Mesodermal cell (in vitro differentiated cells): Measurements from ENCODE around the gene ANKLE2.

ENCODE experiments used
- H3K27ac ChIP-seq: 2 replicates; pipeline ENCODE4 v1.7.0; 2013; ENCODE audit warnings: mild to moderate bottlenecking, low read depth, low read length, moderate library complexity; ENCODE audit not compliant: severe bottlenecking
- H3K36me3 ChIP-seq: 2 replicates; pipeline ENCODE4 v1.7.1; 2013; ENCODE audit warnings: mild to moderate bottlenecking, low read length, moderate library complexity; ENCODE audit not compliant: control insufficient read depth, insufficient read depth
- H3K4me1 ChIP-seq: one replicate; pipeline ENCODE4 v1.7.1; 2013; ENCODE audit warnings: mild to moderate bottlenecking, low read length; ENCODE audit not compliant: insufficient read depth, control insufficient read depth, poor library complexity, severe bottlenecking
- H3K4me3 ChIP-seq: 2 replicates; pipeline ENCODE4 v1.7.0; 2013; ENCODE audit warnings: low read length, control low read depth, mild to moderate bottlenecking; ENCODE audit not compliant: insufficient read depth, poor library complexity, severe bottlenecking; ENCODE audit errors: extremely low read depth
- H3K9me3 ChIP-seq: 2 replicates; pipeline ENCODE4 v1.7.1; 2013; ENCODE audit warnings: mild to moderate bottlenecking, low read length, moderate library complexity; ENCODE audit not compliant: control insufficient read depth
- WGBS, 2 experiments: methylation state at CpG; one replicate each; pipeline ENCODE4 v1.1.5; 2013; ENCODE audit warnings: missing lambda C conversion rate in 2 of 2; ENCODE audit not compliant: insufficient coverage in 2 of 2; 5-methylcytosine and 5-hydroxymethylcytosine counted together

ANKLE2 gene

DNA sequence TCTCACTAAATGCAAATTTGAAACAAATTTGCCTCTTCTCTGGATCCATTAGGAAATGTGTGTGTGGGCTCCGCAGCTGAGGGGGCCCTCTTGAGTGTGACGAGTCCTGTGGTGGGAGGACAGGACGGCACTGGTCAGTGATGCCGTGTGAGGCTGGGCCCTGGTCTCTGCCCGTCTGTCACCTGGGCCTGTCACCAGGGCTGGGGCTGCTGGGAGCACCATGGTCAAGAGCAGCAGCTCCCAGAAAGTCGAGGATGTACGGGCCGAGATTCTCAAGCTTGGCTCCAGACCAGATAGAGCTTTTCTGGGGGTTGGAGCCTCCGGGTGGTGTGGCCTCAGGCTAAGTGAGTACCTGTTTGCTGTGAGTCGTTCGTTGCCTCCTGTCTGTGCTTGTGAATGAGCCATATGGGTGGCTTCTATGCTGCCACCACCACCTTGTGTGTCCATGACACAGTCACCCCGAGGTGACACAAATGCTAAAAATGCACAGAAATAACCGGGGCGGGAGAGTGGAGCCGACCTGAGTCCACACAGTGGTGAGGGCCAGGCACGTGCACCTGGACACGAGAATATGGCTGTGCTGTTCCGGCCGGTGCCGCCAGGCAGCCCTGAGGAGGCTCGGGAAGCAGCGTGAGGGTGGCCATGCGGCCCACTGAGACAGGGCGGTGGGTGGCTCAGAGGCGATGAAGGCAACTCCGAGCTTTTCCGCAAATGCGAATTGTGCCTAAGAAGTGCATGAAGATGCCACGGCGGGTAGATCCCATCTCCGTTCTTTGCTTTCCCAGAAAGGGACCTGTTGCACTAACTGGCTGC, 42.3 kb downstream of the ANKLE2 start:
- Histone ChIP-seq H3K9me3 (no peaks in the 10 kb centered on the region), H3K4me1 (no peaks in the 10 kb centered on the region), H3K27ac (no peak overlapping the region), H3K36me3 (peaks cover 87% of the 10 kb centered on the region), H3K4me3 (no peak overlapping the region)
- 94 to 95% methylated on average over 30 to 31 of the region's 31 CpGs for whole genome bisulfite sequencing, 2 experiments

DNA sequence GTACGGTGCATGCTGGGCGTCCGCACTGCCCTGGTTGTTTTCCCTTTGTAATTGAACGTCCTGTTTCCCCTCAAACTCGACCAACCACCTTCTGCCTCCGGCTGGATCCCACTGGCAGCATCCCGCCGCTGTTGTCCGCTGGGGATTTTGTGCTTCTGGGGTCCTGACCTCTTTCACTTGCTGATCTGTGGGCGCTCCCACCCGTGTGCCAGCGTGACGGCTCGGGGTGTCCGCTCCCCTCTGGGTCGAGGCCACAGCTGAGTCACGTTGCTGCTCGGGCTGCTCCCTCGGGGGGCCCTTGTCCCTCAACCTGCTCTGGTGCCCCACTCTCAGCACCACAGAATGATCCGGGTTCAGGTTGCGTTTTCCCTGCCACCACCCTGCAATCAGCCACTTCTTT, 43.0 kb downstream of the ANKLE2 start:
- no peak overlapping the region for H3K4me3 ChIP-seq
- H3K27ac ChIP-seq: no peak overlapping the region
- 94 to 97% methylated on average over 19 to 20 of the region's 21 CpGs for WGBS, 2 experiments
- H3K9me3 ChIP-seq: no peaks in the 10 kb centered on the region
- no peaks in the 10 kb centered on the region for H3K4me1 ChIP-seq
- peaks cover 86% of the 10 kb centered on the region for H3K36me3 ChIP-seq

DNA sequence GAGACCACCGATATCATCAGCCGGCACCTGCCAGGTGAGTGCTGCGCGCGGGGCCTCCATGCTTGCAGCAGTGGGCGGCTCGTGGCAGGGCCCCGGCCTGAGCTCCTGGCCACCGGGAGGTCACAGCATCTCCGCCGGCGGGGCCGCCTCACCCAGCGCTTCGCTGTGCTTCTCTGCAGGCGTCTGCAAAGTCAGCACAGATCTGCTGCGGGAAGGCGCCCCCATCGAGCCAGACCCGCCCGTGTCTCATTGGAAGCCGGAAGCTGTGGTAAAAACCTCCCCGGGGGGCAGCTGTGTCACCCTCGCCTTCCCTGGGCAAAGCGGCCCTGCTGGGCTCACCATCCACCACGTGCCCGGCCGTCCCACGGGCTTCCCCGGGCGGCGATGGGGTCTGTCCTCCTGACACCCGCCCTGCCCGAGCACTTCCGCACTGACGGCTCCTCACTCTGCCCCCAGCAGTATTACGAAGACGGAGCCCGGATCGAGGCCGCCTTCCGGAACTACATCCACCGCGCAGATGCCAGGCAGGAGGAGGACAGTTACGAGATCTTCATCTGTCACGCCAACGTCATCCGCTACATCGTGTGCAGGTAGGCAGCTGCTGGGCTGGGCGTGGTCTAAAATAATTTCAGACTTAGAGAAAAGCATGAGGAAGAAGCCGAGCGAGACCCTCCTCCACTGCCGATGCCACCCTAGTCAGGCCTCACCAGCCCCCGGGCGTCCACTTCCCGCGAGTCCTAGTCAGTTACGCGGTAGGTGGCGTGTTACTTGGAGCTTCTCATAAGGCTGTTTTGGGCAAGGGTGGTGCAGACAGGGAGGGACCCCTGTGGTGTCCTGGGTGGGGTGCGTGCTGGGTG, 43.9 kb downstream of the ANKLE2 start:
- no peaks in the 10 kb centered on the region for H3K9me3 ChIP-seq
- no peak overlapping the region for H3K27ac ChIP-seq
- peaks cover 79% of the 10 kb centered on the region for H3K36me3 ChIP-seq
- 96 to 97% methylated on average over 54 to 60 of the region's 61 CpGs for WGBS, 2 experiments
- H3K4me1 ChIP-seq: no peaks in the 10 kb centered on the region
- H3K4me3 ChIP-seq: no peak overlapping the region

DNA sequence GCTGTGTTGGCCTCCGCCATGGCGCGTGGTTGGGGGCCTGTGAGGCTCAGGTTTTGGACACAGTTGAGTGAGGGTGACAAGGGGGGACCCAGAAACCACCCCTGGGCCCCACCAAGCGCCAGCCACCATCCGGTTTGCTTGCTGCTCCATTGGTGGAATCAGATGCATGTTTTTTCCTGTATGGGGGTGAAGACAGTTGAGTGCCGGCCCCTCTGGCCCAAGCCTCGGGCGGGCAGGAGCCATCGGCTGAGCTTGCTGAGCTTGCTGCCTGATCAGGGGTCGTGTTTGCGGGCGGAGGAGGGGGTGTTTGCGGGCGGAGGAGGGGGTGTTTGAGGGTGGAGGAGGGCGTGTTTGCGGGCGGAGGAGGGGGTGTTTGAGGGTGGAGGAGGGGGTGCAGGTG, 44.6 kb downstream of the ANKLE2 start:
- H3K4me3 ChIP-seq: no peak overlapping the region
- H3K4me1 ChIP-seq: no peaks in the 10 kb centered on the region
- no peak overlapping the region for H3K27ac ChIP-seq
- no peaks in the 10 kb centered on the region for H3K9me3 ChIP-seq
- 86 to 93% methylated on average over 8 to 11 of the region's 17 CpGs for WGBS, 2 experiments
- peaks cover 76% of the 10 kb centered on the region for H3K36me3 ChIP-seq

DNA sequence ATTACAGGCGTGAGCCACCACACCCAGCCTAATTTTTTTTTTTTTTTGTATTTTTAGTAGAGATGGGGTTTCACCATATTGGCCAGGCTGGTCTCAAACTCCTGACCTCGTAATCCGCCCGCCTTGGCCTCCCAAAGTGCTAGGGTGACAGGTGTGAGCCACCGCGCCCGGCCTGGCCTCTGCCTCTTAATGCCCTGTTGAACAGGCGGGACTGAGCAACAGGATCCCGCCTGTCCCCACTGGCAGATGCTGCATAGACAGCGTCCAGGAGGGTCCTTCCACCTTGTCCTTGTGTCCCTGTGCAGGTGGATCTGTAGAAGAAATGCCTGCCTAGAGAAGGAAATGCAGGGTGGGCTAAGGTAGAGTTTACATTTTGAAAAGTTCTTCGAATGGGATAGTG, 45.3 kb downstream of the ANKLE2 start:
- H3K4me1 ChIP-seq: no peaks in the 10 kb centered on the region
- no peaks in the 10 kb centered on the region for H3K9me3 ChIP-seq
- H3K36me3 ChIP-seq: peaks cover 70% of the 10 kb centered on the region
- H3K4me3 ChIP-seq: no peak overlapping the region
- WGBS, 2 experiments: 84 to 89% methylated on average over 10 of the region's 11 CpGs
- no peak overlapping the region for H3K27ac ChIP-seq

DNA sequence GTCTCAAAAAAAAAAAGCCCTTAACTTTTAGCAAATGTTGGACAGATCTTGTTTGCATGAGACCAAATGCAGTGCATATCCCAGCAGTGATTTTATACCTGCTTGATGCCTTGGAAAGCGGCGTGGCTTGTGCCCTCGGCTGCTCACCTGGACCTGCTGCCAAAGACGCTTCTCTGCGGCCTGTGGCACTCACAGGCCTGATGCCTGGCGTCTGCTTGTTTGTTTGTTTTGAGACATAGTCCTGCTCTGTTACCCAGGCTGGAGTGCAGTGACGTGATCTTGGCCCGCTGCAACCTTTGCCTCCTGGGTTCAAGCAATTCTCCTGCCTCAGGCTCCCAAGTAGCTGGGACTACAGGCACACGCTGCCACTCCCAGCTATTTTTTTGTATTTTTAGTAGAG, 45.8 kb downstream of the ANKLE2 start:
- H3K4me1 ChIP-seq: no peaks in the 10 kb centered on the region
- 89% methylated on average over 8 to 9 of the region's 9 CpGs for WGBS, 2 experiments
- peaks cover 65% of the 10 kb centered on the region for H3K36me3 ChIP-seq
- no peak overlapping the region for H3K27ac ChIP-seq
- no peak overlapping the region for H3K4me3 ChIP-seq
- H3K9me3 ChIP-seq: no peaks in the 10 kb centered on the region

DNA sequence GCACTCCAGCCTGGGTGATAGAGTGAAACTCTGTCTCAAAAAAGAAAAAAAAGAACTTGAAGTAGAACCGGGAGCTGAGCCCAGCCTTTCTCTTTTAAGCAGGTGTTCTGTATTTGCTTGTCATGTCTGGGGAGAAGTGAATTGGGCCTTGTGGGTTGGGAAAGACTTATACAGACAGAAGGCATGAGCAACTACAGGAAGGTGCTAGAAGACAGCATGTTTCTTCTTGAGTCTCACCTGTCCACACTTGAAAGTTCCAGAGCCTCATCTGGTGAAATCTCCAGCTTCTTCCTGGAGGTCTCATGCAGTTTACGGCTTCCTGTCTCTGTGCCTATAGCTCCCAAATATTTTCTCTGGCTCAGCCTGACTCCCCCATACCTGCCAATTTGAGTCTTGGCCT, 48.5 kb downstream of the ANKLE2 start:
- H3K27ac ChIP-seq: no peak overlapping the region
- H3K4me1 ChIP-seq: no peaks in the 10 kb centered on the region
- no peaks in the 10 kb centered on the region for H3K9me3 ChIP-seq
- WGBS, 2 experiments: 100% methylated on average over 2 of the region's 2 CpGs
- H3K4me3 ChIP-seq: no peak overlapping the region
- peaks cover 46% of the 10 kb centered on the region for H3K36me3 ChIP-seq

DNA sequence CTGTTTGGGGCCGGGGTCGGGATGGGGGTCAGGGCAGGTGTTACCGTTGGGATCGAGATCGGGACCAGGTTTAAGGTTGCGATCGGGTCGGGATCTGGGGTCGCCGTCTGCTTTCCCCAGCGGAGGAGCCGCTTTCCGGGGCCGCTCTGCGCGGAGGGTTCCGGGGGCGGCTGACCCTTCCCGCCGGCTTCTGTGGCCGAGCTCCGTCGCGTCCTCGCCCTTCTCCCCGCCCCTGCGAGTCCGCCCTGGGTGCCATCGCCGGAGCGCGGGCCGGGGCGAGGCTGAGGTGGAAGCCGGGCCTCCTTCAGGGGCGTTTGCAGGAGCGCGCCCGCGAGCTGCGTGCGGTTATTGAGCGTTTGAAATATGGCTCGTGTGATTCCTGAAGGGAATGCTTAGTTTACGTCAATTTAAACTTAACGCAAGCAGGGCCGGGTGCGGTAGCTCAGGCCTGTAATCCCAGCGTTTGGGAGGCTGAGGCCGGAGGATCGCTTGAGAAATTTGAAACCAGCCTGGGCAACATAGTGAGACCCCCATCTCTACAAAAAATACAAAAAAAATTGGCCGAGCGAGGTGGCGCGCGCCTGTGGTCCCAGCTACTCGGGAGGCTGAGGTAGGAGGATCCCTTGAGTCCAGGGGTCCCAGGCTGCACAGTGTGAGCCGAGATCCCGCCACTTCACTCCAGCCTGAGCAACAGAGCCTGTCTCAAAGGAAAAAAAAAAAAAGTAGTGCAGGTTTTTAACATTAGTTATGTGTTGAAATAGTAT, 50.4 kb downstream of the ANKLE2 start:
- 5% methylated on average over 48 to 50 of the region's 59 CpGs for WGBS, 2 experiments
- Histone ChIP-seq H3K27ac (no peak overlapping the region), H3K4me1 (no peaks in the 10 kb centered on the region), H3K36me3 (peaks cover 33% of the 10 kb centered on the region), H3K9me3 (no peaks in the 10 kb centered on the region), H3K4me3 (peak overlapping the region; percentile 75)

DNA sequence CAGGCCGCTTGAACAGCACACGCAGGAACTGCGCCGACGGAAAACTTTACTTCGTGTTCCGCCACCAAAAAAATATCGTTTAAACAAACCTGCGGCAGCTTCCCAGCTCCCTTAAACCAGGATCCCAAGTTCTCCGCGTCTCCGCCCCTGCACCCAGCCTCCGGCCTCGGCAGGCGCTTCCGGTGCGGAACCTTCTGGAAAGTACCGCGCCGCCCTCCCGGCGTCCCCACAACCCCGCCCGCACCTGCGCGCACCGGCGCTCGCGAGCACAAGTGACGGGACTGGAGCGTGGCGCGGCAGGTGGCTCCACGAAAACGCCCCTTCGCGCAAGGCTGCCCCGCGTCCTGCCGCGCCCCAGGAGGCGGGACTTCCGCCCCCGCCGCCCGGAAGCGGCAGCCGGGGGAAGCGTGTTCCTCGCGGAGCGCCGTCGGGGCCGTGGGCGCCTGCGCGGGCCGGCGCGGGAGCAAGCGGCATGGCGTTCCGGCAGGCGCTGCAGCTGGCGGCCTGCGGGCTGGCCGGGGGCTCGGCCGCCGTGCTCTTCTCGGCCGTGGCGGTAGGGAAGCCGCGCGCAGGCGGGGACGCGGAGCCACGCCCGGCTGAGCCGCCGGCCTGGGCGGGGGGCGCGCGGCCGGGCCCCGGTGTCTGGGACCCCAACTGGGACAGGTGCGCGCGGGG, 51.1 kb downstream of the ANKLE2 start, which contains the start of gene PGAM5:
PGAM5 (plus strand) TSS at position 438 of the 675 bp plus-strand sequence; CDS start at position 473, 35 bp downstream.
- Histone ChIP-seq H3K4me1 (no peaks in the 10 kb centered on the region), H3K27ac (peak within 1 kb of the TSS; percentile 60), H3K9me3 (no peaks in the 10 kb centered on the region), H3K36me3 (peaks cover 31% of the 10 kb centered on the region), H3K4me3 (peak within 1 kb of the TSS; percentile 75)
- WGBS, 2 experiments: 0% methylated on average over 78 to 84 of the region's 94 CpGs

DNA sequence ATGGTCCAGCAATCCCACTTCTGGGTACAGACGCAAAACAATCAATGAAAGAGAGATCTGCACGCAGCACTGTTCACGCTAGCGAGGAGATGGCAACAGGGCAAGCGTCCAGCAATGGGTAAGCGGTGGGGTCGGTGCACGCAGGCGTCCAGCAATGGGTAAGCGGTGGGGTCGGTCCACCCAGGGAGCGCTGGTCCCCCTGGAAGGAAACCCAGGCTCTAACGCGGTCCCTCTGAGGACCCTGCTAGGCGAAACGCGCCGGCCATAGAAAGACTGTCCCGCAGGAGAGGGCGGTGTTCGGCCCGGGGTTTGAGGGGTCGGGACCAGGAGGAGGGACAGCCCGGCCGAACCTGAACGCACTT, 51.6 kb downstream of the ANKLE2 start:
- Histone ChIP-seq H3K4me1 (no peaks in the 10 kb centered on the region), H3K36me3 (peaks cover 29% of the 10 kb centered on the region), H3K27ac (peak overlapping the region; percentile 60), H3K9me3 (no peaks in the 10 kb centered on the region), H3K4me3 (peak overlapping the region; percentile 75)
- WGBS, 2 experiments: 5 to 8% methylated on average over 24 to 26 of the region's 26 CpGs
